A673 (cell line): Measurements from ENCODE around the gene CLK4. TPM values are rescaled to one million over a fixed set of nuclear protein-coding genes. Genes with fewer than 3 reads are reported as not detected.

ENCODE experiments used
- BruUV-seq: library from RNA; stranded (reverse); fragments of 400-500 nt; replicated peaks from 2 replicates; lab custom pipeline; 2021; lab: Mats Ljungman, UMichigan
- CTCF ChIA-PET: fragments of 300-600 bp; sonication (Branson Sonifier 250); formaldehyde crosslinking; loops from one replicate; lab custom pipeline; 2022; ENCODE audit warnings: antibody characterized with exemption; lab: Charles Lee
- POLR2A ChIA-PET: fragments of 300-600 bp; sonication (Branson Sonifier 250); formaldehyde crosslinking; loops from one replicate; lab custom pipeline; 2022; ENCODE audit warnings: antibody characterized with exemption; ENCODE audit not compliant: low non-redundant PET; lab: Charles Lee
- DNase-seq: peaks from one replicate; pipeline ENCODE4 v3.0.0-alpha.2; 2015; ENCODE audit warnings: low spot score
- H3K27ac ChIP-seq: fragments of 200-600 bp; sonication (generic); 2 replicates; pipeline ENCODE4 v1.5.1; 2016; ENCODE audit warnings: mixed run types, low read depth, mild to moderate bottlenecking, mixed read lengths, antibody characterized with exemption, low read length; ENCODE audit not compliant: poor library complexity, severe bottlenecking
- H3K27me3 ChIP-seq: fragments of 200-600 bp; sonication (generic); replicated peaks from 2 replicates; pipeline ENCODE4 v1.6.1; 2017; ENCODE audit warnings: mixed run types, low read depth, mild to moderate bottlenecking, mixed read lengths, antibody characterized with exemption, low read length; ENCODE audit not compliant: insufficient read depth, poor library complexity
- H3K36me3 ChIP-seq: fragments of 200-600 bp; sonication (generic); 2 replicates; pipeline ENCODE4 v1.6.1; 2016; ENCODE audit warnings: mixed run types, mild to moderate bottlenecking, mixed read lengths, antibody characterized with exemption, low read length; ENCODE audit not compliant: insufficient read depth, poor library complexity, severe bottlenecking
- H3K4me1 ChIP-seq: fragments of 200-600 bp; sonication (generic); 2 replicates; pipeline ENCODE4 v1.6.1; 2017; ENCODE audit warnings: mixed run types, mild to moderate bottlenecking, mixed read lengths, antibody characterized with exemption, low read length; ENCODE audit not compliant: insufficient read depth, poor library complexity, severe bottlenecking
- H3K4me3 ChIP-seq: fragments of 200-600 bp; sonication (generic); 2 replicates; pipeline ENCODE4 v1.5.1; 2016; ENCODE audit warnings: low read depth, mixed run types, mild to moderate bottlenecking, mixed read lengths, low read length; ENCODE audit not compliant: poor library complexity, severe bottlenecking
- H3K9me3 ChIP-seq: fragments of 200-600 bp; sonication (generic); 2 replicates; pipeline ENCODE4 v1.6.1; 2016; ENCODE audit warnings: mixed run types, low read depth, mild to moderate bottlenecking, mixed read lengths, antibody characterized with exemption, low read length; ENCODE audit not compliant: poor library complexity, severe bottlenecking
- EZH2 ChIP-seq: fragments of 200-600 bp; sonication (generic); IDR thresholded peaks from 2 replicates; pipeline ENCODE4 v1.6.1; 2017; ENCODE audit warnings: borderline replicate concordance, low read depth, mild to moderate bottlenecking, mixed read lengths, antibody characterized with exemption, low read length; ENCODE audit not compliant: poor library complexity, severe bottlenecking
- intact Hi-C: fragments of 100-400 bp; cut with micrococcal nuclease; formaldehyde crosslinking; loops from one replicate; pipeline ENCODE4 v1.10.0; 2022; ENCODE audit not compliant: unreplicated experiment
- total RNA-seq: library from RNA; stranded (reverse); gene quantifications from 2 replicates; pipeline ENCODE4 v1.2.3, GENCODE V29; 2021
- TF ChIP-seq, protein P1 (sequence below): fragments of 300-800, 200-600 bp; sonication (generic); conservative IDR thresholded peaks from 2 replicates; pipeline ENCODE4 v1.5.1; 2017; ENCODE audit warnings: low read depth, mild to moderate bottlenecking, antibody characterized with exemption, low read length, moderate library complexity, mixed read lengths

The CLK4 gene
- total RNA-seq, 1 experiment from 2014 or later: 24.2 TPM

DNA sequence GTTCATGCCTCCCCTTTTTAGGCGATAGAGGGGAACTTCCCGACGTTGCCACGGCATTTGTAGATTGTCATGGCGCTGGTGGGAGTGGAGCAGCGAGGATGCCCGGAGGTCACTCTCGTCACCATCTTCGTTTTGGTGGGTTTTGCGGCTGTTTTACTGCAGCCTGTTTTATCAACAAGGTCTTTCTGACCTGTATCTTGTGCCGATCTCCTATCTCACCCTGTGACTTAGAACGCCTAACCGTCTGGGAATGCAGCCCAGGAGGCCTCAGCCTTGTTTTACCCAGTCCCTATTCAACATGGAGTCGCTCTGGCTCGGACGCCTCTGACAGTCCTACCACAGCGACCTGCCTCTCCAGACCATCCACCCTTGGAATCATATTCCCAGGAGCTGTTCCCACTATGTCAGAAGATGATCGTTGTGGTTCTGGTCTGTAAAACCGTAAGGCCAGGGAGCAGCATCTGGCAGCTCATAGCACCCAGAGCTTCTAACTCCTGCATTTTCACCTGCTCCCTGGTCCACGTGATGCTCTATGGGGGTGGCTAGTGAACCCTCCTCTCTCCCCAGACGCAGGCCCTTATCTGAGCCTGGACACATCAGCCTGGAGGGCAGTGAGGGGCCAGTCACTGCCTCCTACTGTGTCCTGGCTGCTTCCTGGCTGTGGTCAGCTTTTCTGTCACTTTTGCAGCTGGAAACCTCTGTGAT is 35.1 kb upstream of the CLK4 start:
- TF ChIP-seq EZH2: no peak
- TF ChIP-seq, protein P1, sequence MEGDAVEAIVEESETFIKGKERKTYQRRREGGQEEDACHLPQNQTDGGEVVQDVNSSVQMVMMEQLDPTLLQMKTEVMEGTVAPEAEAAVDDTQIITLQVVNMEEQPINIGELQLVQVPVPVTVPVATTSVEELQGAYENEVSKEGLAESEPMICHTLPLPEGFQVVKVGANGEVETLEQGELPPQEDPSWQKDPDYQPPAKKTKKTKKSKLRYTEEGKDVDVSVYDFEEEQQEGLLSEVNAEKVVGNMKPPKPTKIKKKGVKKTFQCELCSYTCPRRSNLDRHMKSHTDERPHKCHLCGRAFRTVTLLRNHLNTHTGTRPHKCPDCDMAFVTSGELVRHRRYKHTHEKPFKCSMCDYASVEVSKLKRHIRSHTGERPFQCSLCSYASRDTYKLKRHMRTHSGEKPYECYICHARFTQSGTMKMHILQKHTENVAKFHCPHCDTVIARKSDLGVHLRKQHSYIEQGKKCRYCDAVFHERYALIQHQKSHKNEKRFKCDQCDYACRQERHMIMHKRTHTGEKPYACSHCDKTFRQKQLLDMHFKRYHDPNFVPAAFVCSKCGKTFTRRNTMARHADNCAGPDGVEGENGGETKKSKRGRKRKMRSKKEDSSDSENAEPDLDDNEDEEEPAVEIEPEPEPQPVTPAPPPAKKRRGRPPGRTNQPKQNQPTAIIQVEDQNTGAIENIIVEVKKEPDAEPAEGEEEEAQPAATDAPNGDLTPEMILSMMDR: no peak
- CTCF ChIA-PET: no interaction called here
- POLR2A ChIA-PET: no interaction called here
- DNase-seq: no peak
- no peak overlapping the region for H3K27ac ChIP-seq
- no peak overlapping the region for H3K4me3 ChIP-seq
- no peaks in the 10 kb centered on the region for H3K27me3 ChIP-seq
- no peaks in the 10 kb centered on the region for H3K4me1 ChIP-seq
- H3K36me3 ChIP-seq: no peaks in the 10 kb centered on the region
- BruUV-seq: no TSS peak
- intact Hi-C loops: no loop called here
- H3K9me3 ChIP-seq: no peaks in the 10 kb centered on the region

DNA sequence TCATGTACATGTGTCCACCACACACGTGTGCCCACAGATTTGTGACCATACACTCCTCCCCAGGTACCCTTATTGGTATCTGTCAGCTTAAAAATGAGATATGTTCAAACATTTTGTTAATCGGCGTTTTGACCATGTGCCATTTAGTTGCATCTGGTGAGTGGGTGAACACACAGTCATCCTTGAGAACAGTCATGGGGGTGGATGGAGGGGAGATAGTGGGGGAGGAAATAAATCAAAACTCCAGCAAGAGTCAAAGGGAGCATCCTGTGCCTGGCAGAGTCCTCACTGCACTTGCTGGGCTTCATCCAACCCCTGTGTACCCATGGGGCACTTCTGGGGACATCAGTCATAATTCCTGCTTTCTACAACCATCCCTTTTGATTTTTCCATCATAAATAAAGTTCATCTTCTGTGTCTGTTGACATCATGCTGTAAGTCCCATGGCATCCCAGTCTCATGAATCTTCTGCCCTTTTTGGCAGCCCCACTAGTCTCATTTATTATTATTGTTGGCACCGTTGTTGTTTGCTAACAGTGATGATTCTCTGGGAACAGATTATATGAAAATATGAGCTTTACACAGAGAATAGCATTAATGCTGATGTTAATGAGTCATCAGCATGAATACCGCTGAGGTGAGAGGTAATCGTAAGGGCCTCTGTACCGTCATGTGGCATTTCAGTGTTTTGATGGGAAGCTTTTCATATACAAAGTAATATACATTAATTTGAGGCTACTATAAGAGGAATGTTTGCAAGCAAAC is 24.4 kb upstream of the CLK4 start:
- Histone ChIP-seq H3K4me1 (no peaks in the 10 kb centered on the region), H3K27me3 (no peaks in the 10 kb centered on the region), H3K36me3 (no peaks in the 10 kb centered on the region), H3K4me3 (no peak overlapping the region), H3K9me3 (no peaks in the 10 kb centered on the region), H3K27ac (no peak overlapping the region)
- no TSS peak for BruUV-seq
- no peak for DNase-seq
- TF ChIP-seq EZH2: no peak
- TF ChIP-seq, protein P1: no peak
- ChIA-PET CTCF (no interaction called here), POLR2A (no interaction called here)
- intact Hi-C loops: no loop called here

DNA sequence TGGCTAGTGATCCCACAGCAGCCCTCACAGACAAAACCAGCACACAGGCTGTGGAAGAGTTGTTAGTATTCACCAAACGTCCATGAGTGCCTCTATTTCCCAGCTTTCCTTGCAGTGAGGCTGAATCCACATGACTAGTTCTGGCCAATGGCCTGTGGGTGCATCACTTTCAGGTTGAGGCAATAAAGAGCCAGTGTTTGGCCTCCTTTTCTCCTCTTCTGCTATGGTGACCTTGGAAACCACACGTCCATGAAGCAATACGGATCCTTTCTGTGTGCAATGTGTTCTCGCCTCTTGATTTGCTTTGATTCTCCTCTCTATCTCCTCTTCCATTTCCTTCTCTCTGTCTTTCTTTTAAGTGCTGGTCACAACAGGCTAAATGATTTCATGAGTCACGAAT is 23.4 kb upstream of the CLK4 start:
- CTCF ChIA-PET: no interaction called here
- intact Hi-C loops: no loop called here
- Histone ChIP-seq H3K4me1 (no peaks in the 10 kb centered on the region), H3K27me3 (no peaks in the 10 kb centered on the region), H3K36me3 (no peaks in the 10 kb centered on the region), H3K4me3 (no peak overlapping the region), H3K9me3 (no peaks in the 10 kb centered on the region), H3K27ac (no peak overlapping the region)
- TF ChIP-seq EZH2: no peak
- TF ChIP-seq, protein P1: no peak
- POLR2A ChIA-PET: no interaction called here
- no TSS peak for BruUV-seq
- DNase-seq: no peak
